Parathyroid adenoma (tissue), 2 donors: ENCODE measurements around the gene KAZN.

Source experiments
- H2AFZ ChIP-seq: fragments of 300-600 bp; sonication (generic); one replicate; pipeline ENCODE4 v1.7.0; 2017; ENCODE audit warnings: antibody characterized with exemption, mild to moderate bottlenecking
- H3K27ac ChIP-seq: fragments of 300-600 bp; sonication (generic); one replicate; pipeline ENCODE4 v1.7.0; 2017
- H3K27me3 ChIP-seq: fragments of 300-600 bp; sonication (generic); one replicate; pipeline ENCODE4 v1.7.0; 2017; ENCODE audit warnings: low read length; ENCODE audit not compliant: control insufficient read depth, insufficient read depth
- H3K36me3 ChIP-seq: fragments of 300-600 bp; sonication (generic); one replicate; pipeline ENCODE4 v1.7.0; 2017; ENCODE audit warnings: low read length; ENCODE audit not compliant: control insufficient read depth, insufficient read depth
- H3K4me1 ChIP-seq: fragments of 300-600 bp; sonication (generic); one replicate; pipeline ENCODE4 v1.7.0; 2017; ENCODE audit warnings: control low read depth
- H3K4me2 ChIP-seq: fragments of 300-600 bp; sonication (generic); one replicate; pipeline ENCODE4 v1.7.0; 2017; ENCODE audit warnings: low read length
- H3K4me3 ChIP-seq: fragments of 300-600 bp; sonication (generic); one replicate; pipeline ENCODE4 v1.7.0; 2017; ENCODE audit warnings: low read depth, low read length
- H3K79me2 ChIP-seq: fragments of 300-600 bp; sonication (generic); one replicate; pipeline ENCODE4 v1.7.0; 2017; ENCODE audit warnings: control low read depth
- H3K9ac ChIP-seq: fragments of 300-600 bp; sonication (generic); one replicate; pipeline ENCODE4 v1.7.0; 2017; ENCODE audit warnings: mild to moderate bottlenecking
- H3K9me3 ChIP-seq: fragments of 300-600 bp; sonication (generic); one replicate; pipeline ENCODE4 v1.7.0; 2017; ENCODE audit warnings: low read length; ENCODE audit not compliant: control insufficient read depth
- TF ChIP-seq, protein P1 (sequence below): fragments of 300-600 bp; sonication (generic); IDR thresholded peaks from one replicate; pipeline ENCODE4 v1.7.0; 2017; ENCODE audit warnings: antibody characterized with exemption, mild to moderate bottlenecking
- donor health status: primary hyperparathyroidism.

Gene KAZN

DNA sequence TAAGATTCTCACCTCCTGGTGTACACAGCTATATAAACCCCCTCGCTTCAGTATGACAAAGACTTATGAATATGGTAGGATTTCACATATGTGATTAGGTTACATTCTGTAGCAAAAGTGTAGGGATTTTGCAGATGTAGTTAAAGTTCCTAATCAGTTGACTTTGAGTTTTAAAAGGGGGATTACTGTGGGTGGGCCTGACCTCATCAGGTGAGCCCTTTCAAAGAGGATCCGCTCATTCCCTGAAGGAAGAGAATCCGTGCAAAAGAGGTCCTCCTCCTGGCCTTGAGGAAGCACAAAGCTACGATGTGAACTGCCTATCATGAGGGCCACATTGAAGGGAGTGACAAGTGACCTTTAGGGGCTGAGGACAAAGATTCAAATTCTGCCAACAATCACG lies 30.6 kb upstream of the KAZN start:
- H2AFZ ChIP-seq, result no peak overlapping the region
- TF ChIP-seq, protein P1, sequence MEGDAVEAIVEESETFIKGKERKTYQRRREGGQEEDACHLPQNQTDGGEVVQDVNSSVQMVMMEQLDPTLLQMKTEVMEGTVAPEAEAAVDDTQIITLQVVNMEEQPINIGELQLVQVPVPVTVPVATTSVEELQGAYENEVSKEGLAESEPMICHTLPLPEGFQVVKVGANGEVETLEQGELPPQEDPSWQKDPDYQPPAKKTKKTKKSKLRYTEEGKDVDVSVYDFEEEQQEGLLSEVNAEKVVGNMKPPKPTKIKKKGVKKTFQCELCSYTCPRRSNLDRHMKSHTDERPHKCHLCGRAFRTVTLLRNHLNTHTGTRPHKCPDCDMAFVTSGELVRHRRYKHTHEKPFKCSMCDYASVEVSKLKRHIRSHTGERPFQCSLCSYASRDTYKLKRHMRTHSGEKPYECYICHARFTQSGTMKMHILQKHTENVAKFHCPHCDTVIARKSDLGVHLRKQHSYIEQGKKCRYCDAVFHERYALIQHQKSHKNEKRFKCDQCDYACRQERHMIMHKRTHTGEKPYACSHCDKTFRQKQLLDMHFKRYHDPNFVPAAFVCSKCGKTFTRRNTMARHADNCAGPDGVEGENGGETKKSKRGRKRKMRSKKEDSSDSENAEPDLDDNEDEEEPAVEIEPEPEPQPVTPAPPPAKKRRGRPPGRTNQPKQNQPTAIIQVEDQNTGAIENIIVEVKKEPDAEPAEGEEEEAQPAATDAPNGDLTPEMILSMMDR, result no peak

DNA sequence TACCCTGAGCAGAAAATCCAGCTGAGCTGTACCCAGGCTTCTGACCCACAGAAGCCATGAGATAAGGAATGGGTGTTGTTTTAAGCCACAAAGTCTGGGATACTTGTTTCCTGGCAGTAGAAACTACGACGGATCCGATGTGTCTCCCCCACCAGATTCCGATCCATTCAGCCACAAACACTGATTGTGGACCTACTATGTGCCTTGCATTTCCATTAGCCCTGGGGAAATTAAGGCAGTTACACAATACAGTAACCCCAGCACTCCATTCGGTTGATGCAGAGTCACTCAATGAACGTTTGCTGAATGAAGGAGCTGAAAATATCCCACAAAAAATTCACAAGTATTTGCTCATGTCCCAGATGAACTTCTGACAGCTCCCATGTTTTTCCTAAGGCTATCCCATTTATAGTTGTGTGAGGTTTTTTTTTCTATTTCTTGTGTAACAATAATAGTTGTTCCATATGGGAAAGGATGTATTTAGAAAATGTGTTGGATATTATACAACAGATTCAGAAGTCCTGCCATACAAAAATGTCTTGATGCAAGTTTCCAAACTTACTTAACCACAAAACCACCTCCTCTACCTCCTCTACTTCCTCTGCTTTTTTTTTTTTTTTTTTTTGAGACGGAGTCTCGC lies 29.6 kb upstream of the KAZN start:
- H3K9me3 ChIP-seq, result no peaks in the 10 kb centered on the region
- no peak overlapping the region for H3K4me2 ChIP-seq
- TF ChIP-seq, protein P1, result no peak
- H3K4me3 ChIP-seq, result no peak overlapping the region
- H3K27me3 ChIP-seq, result no peaks in the 10 kb centered on the region
- no peaks in the 10 kb centered on the region for H3K4me1 ChIP-seq
- no peaks in the 10 kb centered on the region for H3K79me2 ChIP-seq
- H3K36me3 ChIP-seq, result no peaks in the 10 kb centered on the region
- no peak overlapping the region for H3K27ac ChIP-seq
- H3K9ac ChIP-seq, result no peak overlapping the region
- no peak overlapping the region for H2AFZ ChIP-seq

More for the DNA sequence above, 30.6 kb upstream of the KAZN start:
- Histone ChIP-seq H3K9ac (no peak overlapping the region), H3K9me3 (no peaks in the 10 kb centered on the region), H3K27ac (no peak overlapping the region), H3K79me2 (no peaks in the 10 kb centered on the region), H3K36me3 (no peaks in the 10 kb centered on the region), H3K4me1 (no peaks in the 10 kb centered on the region), H3K4me3 (no peak overlapping the region), H3K27me3 (no peaks in the 10 kb centered on the region), H3K4me2 (no peak overlapping the region)

DNA sequence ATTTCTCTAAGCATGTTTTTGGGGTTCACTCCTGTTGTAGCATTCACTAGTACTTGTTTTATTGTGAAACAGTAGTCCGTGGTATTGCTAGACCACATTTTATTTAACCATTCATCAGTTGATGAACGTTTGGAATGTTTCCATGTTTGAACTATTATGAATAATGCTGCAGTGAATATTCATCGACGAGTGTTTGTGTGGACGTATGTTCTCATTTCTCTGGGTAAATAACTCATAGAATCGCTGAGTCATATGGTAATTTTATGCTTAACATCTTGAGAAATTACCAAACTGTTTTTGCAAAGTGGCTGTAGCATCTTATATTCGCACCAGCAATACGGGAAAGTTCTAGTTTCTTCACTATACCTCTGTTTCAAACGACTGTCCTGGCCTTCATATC lies 28.0 kb upstream of the KAZN start:
- no peak overlapping the region for H3K27ac ChIP-seq
- H3K27me3 ChIP-seq, result no peaks in the 10 kb centered on the region
- H3K36me3 ChIP-seq, result no peaks in the 10 kb centered on the region

DNA sequence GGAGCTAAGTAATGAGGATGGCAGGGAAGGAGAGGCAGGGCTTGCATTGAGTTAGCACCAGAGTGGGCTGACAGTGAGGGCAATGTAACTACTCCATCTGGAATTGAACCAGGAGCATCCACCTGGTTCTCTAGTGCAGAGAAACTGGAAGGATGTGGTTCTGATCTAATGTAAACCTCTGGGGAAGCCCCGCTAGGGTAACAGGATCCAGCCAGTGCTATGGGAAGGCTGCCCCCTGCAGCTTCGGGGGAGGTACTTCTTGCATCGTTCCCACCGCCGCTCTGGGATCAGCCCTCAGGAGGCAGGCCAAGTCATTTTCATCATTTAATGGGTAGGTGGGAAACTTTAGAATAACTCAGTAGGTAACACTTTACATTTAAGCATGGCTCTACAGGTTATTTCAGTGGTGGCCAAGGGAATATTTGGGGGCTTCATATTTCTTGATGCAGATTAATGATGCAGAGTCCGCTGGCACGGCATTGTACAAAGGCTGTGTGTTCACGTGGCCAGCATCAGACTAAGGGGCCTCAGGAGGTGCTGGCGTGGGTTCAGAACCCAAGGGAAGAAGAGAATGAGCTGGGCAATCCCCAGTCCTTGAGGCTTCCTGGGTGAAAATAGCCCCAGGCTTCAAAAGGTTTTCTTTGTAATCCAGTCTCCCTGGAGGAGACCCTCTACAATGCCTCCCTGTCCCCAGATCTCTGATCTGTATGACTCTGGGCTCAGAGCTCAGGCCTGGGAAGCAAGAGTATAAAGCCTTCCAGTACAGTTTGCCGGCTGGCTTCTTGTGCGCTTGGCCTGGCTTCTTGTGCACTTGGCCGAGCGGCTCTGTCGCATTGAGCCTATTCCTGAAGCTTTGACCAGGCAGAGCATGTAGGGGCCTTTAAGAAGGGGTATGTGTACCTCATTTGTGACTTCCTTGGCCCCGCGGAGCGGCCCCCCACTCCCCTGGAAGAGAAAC lies 26.4 kb upstream of the KAZN start:
- Histone ChIP-seq H3K4me1 (no peaks in the 10 kb centered on the region), H3K4me2 (no peak overlapping the region), H3K27ac (no peak overlapping the region), H3K27me3 (no peaks in the 10 kb centered on the region), H3K9ac (no peak overlapping the region), H3K4me3 (no peak overlapping the region), H3K36me3 (no peaks in the 10 kb centered on the region), H3K9me3 (no peaks in the 10 kb centered on the region), H2AFZ (no peak overlapping the region), H3K79me2 (no peaks in the 10 kb centered on the region)
- TF ChIP-seq, protein P1, result no peak

More for the DNA sequence above, 28.0 kb upstream of the KAZN start:
- Histone ChIP-seq H3K4me1 (no peaks in the 10 kb centered on the region), H2AFZ (no peak overlapping the region), H3K9me3 (no peaks in the 10 kb centered on the region), H3K4me2 (no peak overlapping the region), H3K79me2 (no peaks in the 10 kb centered on the region), H3K9ac (no peak overlapping the region), H3K4me3 (no peak overlapping the region)
- TF ChIP-seq, protein P1, result no peak
